ENCODE measurements around the gene CLBA1.

CLBA1 gene

GRCh38 chr14:105041841-105042765, 56.5 kb downstream of the CLBA1 start:
- H3K4me3 Mint-ChIP-seq = no peak overlapping the region
- H3K9me3 Mint-ChIP-seq = no peaks in the 10 kb centered on the region
- no peaks in the 10 kb centered on the region for H3K36me3 Mint-ChIP-seq (ENCODE audit: low read depth)
- H3K27ac Mint-ChIP-seq = no peak overlapping the region
- TF ChIP-seq CTCF (IDR thresholded peaks at IDR 0.05; ENCODE audit: unreplicated experiment in 3 of 3) = no peak
- H3K27me3 Mint-ChIP-seq (ENCODE audit: low read depth) = peaks cover 33% of the 10 kb centered on the region
- peaks cover 5% of the 10 kb centered on the region for H3K4me1 Mint-ChIP-seq

GRCh38 chr14:105042813-105043212, 57.2 kb downstream of the CLBA1 start:
- Mint-ChIP-seq H3K4me1 (peaks cover 5% of the 10 kb centered on the region), H3K27me3 (ENCODE audit: low read depth) (peaks cover 33% of the 10 kb centered on the region), H3K36me3 (ENCODE audit: low read depth) (no peaks in the 10 kb centered on the region), H3K27ac (no peak overlapping the region), H3K9me3 (no peaks in the 10 kb centered on the region), H3K4me3 (no peak overlapping the region)
- no peak for TF ChIP-seq CTCF (IDR thresholded peaks at IDR 0.05; ENCODE audit: unreplicated experiment in 3 of 3)

GRCh38 chr14:105043641-105044040, 58.1 kb downstream of the CLBA1 start:
- Mint-ChIP-seq H3K36me3 (ENCODE audit: low read depth) (no peaks in the 10 kb centered on the region), H3K27me3 (ENCODE audit: low read depth) (peaks cover 31% of the 10 kb centered on the region), H3K4me1 (peaks cover 4% of the 10 kb centered on the region), H3K4me3 (no peak overlapping the region), H3K9me3 (no peaks in the 10 kb centered on the region), H3K27ac (no peak overlapping the region)
- no peak for TF ChIP-seq CTCF (IDR thresholded peaks at IDR 0.05; ENCODE audit: unreplicated experiment in 3 of 3)
